ENCODE results near the gene HK1.
A peak's percentile ranks its signal among the peaks of the same experiment; 100 is the strongest.

HK1 gene

DNA sequence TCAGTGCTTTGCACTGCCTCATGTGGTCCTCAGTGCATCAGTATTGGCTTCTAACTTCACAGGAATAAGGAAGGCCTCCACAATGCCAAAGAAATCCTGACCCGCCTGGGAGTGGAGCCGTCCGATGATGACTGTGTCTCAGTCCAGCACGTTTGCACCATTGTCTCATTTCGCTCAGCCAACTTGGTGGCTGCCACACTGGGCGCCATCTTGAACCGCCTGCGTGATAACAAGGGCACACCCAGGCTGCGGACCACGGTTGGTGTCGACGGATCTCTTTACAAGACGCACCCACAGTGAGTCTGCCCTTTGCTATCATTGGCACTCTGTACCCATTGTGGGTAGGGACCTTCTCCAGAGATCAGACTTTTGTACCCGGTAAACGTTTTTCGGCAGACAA is 101.5 kb downstream of the HK1 start:
- no peak for DNase-seq

DNA sequence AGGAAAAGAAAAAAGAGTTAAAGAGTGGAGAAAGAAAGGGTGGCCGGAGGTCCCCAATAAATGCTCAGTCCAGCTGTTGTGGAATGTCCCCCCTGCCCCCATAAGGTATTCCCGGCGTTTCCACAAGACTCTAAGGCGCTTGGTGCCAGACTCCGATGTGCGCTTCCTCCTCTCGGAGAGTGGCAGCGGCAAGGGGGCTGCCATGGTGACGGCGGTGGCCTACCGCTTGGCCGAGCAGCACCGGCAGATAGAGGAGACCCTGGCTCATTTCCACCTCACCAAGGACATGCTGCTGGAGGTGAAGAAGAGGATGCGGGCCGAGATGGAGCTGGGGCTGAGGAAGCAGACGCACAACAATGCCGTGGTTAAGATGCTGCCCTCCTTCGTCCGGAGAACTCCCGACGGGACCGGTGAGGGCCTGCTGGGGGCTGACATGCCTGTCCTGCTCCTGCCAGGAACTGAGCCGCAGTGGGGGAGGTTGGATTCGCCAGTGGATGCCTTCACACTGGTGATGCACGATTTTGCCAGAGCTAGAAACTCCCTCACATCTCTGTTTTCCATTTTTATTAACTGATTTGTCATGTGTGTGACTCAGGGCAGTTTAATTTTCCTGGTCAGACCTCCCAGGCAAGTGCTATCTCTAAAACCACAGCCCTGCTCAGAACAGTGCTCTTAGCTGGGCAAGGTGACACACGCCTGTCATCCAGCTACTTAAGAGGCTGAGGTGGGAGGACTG is 104.3 kb downstream of the HK1 start:
- DNase-seq: no peak

DNA sequence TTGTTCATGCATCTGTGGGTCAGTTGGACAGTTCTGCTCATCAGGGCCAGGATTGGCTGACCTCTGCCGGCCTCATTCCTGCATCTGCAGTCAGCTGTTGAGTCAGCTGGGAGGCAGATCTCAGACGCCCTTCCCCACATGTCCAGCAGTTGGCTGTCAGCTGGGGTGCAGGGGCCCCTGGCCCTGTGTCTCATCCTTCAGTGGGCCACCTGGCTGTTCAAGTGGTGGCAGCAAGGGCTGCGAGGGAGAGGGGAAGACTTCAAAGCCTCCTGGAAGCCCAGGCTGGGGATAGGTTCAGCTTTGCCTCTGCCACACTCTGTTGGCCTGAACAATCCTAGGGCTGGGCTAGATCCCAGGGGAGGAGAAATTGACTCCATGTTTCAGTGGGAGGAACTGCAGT is 105.3 kb downstream of the HK1 start:
- DNase-seq: no peak

DNA sequence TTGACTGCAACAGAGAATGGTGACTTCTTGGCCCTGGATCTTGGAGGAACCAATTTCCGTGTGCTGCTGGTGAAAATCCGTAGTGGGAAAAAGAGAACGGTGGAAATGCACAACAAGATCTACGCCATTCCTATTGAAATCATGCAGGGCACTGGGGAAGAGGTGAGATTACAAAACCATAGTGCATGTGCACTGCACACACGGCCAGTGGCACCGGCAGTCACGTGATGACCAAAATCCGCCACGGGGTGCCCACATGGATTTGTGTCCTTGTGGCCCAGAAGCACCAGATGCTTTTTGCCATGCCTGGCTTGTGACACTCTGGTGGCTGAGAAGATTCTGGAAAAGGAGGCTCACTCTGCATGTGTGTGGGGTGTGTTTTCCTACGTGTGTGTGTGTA is 106.0 kb downstream of the HK1 start:
- DNase-seq: no peak

DNA sequence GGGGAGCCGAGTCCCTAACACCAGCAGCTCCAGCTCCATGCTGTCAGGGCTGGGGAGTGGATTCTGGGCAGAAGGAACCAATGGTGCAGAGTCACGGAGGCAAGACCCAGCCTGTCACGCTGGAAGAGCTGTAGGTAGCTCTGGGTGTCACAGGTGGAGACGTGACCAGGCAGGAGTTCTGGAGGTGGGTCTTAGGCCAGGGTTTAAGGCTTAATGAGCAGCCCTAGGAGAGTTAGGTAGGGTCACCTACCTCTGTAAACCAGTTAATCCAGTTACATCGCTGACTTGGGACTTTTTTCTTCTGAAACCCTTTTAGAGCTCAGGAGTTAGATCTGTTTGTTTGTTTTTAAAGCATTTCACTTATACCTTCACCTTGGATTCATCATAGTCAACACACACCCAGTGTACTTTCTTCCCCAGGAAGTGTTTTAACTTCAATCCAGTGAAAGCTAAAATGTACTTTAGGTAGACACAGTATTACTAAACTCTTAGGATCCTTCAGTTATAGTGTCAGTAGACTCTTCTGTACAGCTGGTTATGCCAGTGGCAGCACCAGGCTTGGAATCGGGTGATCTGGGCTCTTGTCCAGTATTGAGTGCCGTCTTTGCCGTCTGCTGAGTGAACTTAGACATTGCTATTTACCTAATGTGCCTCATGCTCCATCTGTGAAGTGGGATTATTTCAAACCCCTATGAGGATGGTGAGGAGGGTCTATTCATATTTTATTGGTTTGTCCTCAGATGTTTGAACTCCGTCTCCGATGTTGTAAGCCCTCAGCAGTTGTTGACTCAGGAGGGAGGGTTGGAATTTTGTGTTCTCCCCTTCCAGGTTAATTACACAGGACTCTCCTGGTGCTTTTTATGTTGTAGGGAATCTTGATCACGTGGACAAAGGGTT is 107.4 kb downstream of the HK1 start:
- DNase-seq: no peak

DNA sequence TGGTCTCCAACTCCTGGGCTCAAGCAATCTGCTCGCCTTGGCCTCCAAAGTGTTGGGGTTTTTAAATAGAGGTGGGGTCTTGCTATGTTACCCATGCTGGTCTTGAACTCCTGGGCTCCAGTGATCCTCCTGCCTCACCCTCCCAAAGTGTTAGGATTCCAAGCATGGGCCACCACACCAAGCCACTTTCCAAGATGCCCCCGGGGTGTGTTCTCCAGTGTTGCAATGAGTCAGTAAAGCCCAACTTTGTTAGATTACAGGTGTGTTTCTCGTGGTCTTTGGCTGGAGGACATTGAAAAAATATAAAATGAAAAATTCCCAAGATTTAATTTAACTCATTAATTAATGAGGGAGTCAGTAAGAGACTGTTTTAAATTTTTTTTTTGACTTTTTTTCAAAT is 109.2 kb downstream of the HK1 start:
- no peak for DNase-seq

DNA sequence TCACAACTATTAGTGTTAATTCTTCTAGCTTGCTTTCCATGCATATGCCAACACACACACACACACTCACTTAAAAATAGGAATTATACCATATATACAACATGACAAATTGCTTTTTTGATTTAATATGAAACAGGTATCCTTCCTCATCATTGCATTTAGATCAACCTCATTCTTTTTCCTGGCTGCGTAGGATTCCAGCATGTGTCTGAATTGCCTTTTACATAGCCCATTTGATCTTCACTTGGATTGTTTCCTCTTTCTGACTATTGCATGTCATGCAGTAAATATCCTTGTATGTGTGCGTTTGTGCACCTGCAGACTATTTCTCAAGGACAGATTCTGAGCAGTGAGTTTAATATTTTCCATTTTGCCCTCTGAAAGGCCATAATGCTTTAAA is 110.2 kb downstream of the HK1 start:
- no peak for DNase-seq

DNA sequence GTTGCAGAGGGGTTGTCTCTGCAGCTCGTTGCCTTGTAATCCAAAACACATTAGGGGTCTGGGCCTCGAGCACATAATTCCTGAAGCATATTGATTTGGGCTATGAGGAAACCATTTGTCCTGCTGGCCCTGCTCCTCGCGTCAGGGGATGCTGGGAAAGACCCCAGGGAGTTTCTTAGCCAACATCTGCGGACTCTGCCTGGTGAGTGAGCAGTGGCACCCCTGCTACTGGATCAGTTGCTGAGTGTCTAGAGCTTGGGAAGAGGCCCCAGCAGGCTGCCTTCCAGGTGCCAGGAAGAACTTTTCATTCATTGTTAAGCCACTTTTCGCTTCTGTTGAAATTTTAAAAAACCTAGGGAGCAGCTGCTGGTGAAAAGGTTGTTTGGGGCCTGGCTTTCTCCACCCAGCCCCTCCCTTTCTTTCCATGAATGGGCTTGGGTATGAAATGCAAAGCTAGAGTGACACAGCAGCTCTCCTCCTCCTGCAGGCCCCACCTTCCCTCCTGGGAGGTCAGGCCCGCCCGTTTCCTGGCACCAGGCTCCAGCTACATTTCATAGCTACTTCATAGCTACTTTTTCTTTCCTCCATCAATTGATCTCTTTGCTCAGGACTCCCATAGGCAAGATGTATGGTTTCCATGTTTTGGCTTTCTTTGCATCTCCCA is 111.7 kb downstream of the HK1 start:
- DNase-seq: no peak

DNA sequence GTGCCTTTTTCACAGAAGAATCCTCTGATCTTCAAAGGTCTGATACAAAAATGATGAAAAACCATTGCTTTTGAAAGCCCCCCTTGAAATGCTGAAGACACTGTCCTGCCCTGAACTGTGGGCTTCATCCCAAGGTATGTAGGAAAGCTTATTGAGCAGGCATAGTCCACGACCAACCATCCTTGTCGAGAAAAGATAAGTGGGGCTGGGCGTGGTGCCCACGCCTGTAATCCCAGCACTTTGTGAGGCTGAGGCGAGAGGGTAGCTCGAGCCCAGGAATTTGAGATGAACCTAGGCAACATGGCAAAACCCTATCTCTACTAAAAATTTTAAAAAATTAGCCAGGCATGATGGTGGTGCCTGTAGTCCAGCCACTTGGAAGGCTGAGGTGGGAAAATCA is 112.9 kb downstream of the HK1 start:
- no peak for DNase-seq

DNA sequence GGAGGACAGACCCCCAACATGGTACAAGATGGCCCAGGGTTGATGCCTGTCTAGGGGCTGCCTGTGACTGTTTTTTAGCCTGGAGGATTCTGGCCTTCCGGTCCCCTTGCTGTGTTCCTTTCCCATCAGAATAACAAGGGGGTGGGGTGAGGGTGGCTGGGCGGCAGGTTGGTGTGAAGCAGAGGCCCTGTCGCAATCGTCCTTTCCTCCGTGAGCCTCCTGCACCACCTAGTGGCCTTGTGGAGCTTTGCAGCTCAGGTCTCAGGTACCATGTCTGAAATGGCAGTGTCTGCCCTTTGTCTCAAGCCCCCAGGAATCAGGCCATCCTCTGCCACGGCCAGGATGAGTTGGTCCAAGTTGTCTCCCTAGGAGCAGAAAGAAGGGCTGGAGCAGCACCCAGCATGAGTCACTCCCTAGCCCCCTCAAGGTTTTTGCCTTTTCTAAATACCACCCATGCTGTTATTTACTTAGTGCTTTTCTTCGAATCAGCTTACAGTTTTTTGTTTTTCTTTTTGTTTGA is 114.2 kb downstream of the HK1 start:
- DNase-seq: peak; percentile 20 to 61

DNA sequence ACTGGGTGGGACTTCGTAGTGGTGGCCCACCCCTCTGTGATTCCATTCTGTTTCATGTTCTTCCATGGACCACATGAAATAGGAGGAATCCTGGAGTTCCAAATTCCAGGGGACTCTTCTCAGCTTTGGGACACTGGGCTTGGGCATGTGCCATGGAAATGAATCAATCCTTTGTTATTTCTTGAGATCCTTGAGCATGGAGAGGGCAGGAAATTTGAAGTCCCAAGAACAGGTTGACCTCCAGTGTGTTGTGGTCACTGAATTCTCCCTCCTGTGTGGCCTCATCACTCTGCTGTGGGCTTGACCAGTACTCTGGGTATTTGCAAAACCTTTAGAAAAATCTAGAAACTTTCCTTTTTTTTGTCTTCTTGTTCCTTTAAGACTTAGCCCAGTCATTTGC is 115.7 kb downstream of the HK1 start:
- no peak for DNase-seq

DNA sequence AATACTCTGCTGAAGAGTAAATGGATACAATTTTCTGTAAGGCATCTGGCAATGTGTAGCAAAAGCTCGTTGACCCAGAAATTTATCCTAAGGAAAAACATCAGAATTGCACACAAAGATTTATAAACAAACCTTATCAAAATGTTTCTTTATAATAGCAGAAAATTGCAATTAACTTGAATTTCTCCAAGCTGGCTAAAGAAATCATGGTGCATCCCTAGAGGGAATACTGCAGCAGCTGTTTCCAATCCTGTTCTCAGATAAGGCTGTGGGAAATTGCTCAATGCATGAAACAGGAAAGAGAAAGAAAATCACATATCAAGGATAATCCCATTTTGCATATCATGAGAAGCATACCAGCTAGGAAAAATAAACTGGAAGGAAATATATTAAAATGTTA is 119.7 kb downstream of the HK1 start:
- no peak for DNase-seq

DNA sequence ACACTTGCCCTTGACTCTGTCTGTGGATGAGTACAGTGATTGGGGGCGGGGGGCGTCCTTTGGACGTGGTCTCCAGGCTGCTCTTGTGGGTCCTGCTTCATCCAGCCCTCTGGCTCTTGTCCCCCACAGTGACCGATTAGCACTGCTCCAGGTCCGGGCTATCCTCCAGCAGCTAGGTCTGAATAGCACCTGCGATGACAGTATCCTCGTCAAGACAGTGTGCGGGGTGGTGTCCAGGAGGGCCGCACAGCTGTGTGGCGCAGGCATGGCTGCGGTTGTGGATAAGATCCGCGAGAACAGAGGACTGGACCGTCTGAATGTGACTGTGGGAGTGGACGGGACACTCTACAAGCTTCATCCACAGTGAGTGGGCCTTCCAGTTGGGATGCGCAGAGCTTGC is 120.2 kb downstream of the HK1 start:
- DNase-seq: no peak

DNA sequence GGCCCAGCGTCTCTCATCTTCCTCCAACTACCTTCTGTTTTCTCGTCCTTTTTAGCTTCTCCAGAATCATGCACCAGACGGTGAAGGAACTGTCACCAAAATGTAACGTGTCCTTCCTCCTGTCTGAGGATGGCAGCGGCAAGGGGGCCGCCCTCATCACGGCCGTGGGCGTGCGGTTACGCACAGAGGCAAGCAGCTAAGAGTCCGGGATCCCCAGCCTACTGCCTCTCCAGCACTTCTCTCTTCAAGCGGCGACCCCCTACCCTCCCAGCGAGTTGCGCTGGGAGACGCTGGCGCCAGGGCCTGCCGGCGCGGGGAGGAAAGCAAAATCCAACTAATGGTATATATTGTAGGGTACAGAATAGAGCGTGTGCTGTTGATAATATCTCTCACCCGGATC is 122.6 kb downstream of the HK1 start:
- DNase-seq: no peak

DNA sequence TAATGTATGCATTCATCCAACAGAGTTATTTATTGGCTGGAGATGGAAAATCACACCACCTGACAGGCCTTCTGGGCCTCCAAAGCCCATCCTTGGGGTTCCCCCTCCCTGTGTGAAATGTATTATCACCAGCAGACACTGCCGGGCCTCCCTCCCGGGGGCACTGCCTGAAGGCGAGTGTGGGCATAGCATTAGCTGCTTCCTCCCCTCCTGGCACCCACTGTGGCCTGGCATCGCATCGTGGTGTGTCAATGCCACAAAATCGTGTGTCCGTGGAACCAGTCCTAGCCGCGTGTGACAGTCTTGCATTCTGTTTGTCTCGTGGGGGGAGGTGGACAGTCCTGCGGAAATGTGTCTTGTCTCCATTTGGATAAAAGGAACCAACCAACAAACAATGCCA is 123.1 kb downstream of the HK1 start:
- DNase-seq: no peak

DNA sequence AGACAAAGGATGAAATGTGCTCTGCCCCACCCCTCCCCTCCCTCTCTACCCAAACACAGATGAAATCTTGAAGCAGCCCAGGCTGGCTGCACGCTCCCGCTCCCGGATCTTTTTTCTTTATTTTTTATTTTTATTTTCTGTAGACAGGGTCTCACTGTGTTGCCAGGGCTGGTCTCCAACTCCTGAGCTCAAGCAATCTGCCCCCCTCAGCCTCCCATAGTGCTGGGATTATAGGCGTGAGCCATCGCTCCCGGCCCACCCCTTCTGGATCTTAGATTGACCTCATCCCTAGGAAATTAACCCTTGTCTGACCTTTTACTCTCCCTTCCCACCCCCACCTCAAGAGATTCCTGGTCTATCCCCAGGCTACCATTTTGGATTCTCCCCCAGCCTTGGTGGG is 124.1 kb downstream of the HK1 start:
- DNase-seq: no peak

DNA sequence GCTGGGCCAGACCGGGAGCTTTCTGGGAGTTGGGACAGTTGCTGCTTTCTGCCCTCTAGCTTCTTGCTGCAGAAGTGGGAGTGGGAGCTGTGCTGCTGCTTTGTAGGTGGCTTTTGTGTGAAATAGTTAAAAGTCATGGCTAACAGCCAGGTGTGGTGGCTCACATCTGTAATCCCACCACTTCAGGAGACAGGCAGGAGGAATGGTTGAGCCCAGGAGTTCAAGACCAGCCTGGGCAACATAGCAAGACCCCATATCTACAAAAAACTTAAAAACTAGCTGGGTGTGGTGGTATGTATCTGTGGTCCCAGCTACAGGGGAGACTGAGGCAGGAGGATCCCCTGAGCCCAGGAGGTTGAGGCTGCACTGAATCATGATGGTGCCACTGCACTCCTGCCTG is 124.8 kb downstream of the HK1 start:
- no peak for DNase-seq

DNA sequence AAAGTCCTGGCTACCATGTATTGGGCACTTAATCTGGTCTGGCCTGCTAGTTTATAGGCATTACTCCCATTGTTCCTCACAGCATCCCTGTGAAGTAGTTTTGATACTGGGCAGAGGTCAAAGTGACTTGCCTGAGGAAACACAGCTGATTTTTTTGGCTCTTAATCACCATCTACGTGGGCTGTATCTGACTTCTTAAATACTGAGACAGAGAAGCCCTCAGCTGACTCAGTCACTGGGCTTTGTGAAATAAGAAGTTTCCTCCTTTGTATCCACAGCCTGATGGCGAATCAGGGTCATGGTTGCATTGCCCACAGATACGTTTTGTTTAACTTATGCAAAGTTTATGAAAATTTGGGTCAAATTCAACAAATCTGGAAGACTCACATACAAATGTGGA is 125.2 kb downstream of the HK1 start:
- no peak for DNase-seq

DNA sequence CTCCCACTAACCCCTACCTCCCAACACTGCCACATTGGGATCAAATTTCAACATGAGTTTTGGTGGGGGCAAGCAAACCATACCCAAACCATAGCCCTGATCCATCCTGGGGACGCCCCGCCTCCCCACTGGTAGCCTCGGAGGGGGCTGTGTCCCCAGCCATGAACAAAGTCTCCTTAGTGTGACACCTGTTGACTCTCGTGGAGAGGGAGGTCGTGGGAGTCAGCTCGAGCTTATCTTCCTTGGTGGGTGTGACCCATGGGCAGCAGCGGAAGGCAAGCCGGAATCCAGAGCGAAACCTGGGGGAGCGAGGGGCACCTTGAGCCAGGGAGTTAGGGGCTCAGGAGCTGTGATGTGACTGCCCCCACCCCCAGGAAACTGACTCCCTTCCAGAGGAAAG is 126.5 kb downstream of the HK1 start:
- DNase-seq: no peak

DNA sequence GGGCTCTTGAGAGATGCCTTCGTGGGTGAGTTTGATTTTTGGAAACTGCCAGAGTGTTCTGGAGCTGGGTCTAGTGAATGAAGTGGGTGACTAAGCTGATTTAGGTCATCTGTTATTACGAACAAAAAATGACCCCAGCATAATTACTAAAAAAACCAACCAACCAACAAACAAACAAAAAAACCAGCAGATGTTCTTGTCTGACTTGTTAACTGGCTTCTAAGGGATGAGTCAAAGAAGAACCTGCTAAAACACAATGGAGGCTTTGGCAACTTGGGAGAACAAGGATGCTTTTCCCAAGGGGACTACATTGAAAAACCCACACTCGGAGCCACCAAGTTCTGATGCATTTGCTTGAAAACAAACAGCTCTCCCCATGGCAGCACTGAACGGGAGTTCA is 126.9 kb downstream of the HK1 start:
- no peak for DNase-seq

DNA sequence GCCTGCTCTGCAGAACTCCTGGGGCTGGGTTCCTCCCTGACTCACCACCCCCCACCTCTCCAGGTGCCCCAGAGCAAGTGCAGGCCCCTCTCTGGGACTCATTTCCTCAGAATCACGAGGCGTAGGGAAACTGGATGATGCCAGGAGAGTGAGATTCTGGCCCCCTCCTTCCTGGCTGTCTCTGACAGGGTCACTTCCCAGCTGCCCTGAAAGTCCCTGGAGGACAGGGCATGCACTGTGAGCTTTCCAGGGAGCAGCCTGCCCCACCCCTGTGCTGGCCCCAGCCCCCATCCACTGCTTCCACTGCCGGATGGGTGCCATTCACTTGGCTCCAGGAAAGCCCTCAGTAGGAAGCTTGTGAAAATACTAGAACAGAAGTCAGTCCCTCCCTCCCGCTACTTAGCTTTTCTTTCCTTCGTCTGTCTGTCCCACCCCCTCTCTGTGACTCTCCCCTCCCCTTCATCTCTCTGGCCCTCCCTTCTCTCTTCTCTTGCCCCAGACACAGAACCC is 128.1 kb downstream of the HK1 start:
- DNase-seq: no peak

DNA sequence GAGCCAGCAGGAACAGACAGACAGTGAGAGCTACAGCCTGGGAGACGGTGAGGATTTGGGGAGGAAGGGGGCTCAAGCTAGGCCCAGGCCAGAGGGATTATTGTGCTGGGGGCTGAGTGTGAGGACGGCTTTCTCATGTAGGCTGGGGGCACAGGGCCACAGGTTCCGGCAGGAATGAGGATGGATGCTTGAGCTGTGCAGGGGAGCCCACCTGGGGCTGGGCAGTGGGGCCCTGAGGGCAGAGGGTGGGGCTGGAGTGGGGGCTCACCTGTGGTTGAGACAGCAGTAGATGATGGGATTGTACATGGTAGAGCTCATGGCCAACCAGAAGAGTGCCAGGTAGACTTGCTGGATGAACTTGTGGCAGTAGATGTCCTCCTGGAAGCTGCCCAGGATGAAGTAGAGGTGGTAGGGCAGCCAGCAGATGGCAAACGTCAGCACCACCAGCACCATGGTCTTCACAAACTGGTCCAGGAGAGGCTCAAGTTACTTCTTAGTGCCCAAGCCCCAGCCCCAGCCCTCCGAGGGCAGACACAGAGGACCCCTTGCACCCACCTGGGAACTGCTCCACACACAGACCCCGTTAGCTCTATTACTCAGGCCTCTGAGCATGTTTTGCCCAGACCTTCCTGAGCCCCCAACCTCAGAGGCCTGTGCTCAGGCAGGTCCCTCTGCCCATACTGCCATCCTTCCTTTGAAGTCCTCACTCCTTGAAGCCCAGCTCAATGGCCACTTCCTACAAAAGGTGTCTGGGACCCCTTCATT is 128.7 kb downstream of the HK1 start:
- no peak for DNase-seq
